ENCODE results near the gene RAB7B.

DNA sequence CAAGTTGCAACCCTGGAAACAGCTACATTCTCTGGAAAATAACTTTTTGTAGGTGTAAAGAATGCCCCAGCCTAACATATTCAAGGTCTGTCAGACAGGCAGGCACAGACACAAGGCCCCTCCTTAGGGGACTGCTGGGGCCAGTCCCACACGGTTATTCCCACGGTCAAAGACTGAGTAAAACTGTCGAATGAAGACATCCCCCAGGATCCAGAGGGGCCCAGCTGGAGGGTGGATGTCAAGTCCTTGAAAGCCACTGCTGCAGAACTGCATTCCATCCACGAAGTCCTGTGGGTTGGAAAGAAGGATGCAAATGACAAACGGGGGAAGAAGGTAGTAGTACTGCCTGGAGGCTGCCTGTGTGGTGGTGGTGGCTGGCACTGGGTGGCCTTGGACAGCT, 6.9 kb upstream of the RAB7B start:
- TF ChIP-seq YY1 (IDR thresholded peaks at IDR 0.05; ENCODE audit: insufficient read depth, insufficient replicate concordance, low read depth, low read length), result no peak
- TF ChIP-seq GABPA (IDR thresholded peaks at IDR 0.05; ENCODE audit: low read depth, low read length), result no peak
- TF ChIP-seq GABPA (CRISPR knock-in tag; IDR thresholded peaks at IDR 0.05; ENCODE audit: low read depth), result no peak
- no peak for TF ChIP-seq TCF7L2 (IDR thresholded peaks at IDR 0.05; ENCODE audit: low read depth, low read length)
- no peak for TF ChIP-seq HOXA7 (CRISPR knock-in tag; IDR thresholded peaks at IDR 0.05)
- no peak for TF ChIP-seq JUNB (CRISPR knock-in tag; IDR thresholded peaks at IDR 0.05; ENCODE audit: borderline replicate concordance)
- TF ChIP-seq ZNF3 (CRISPR knock-in tag; IDR thresholded peaks at IDR 0.05), result no peak
- no peak for TF ChIP-seq ZNF180 (CRISPR knock-in tag; IDR thresholded peaks at IDR 0.05; ENCODE audit: borderline replicate concordance, low read depth)
